ENCODE data around the gene DVL2.

Gene DVL2

GRCh38 chr17:7234083-7234951, at the start of gene DVL2:
TSS of gene DVL2 (minus strand) at chr17:7234517. CDS start at chr17:7234262, 255 bp downstream.
- H3K9ac ChIP-seq (ENCODE audit: low read depth in 1 of 2, low read length in 2 of 2): peak within 1 kb of the TSS; percentile 74 to 84
- H3K36me3 ChIP-seq (ENCODE audit: control insufficient read depth in 2 of 2, insufficient read depth in 2 of 2, low read length in 2 of 2): peaks cover 18 to 30% of the 10 kb centered on the region in 2 donors
- H3K4me3 ChIP-seq (ENCODE audit: low read length in 2 of 2): peak within 1 kb of the TSS; percentile 76 to 79
- peaks cover 27 to 39% of the 10 kb centered on the region in 2 donors for H3K4me1 ChIP-seq (ENCODE audit: control insufficient read depth in 2 of 2, insufficient read depth in 2 of 2, low read length in 2 of 2)
- H3K27ac ChIP-seq (ENCODE audit: low read depth in 2 of 2, low read length in 2 of 2): peak within 1 kb of the TSS; percentile 88 to 91
- no peaks in the 10 kb centered on the region for H3K9me3 ChIP-seq (ENCODE audit: control insufficient read depth in 2 of 2, low read length in 2 of 2)
- no peaks in the 10 kb centered on the region for H3K27me3 ChIP-seq (ENCODE audit: control insufficient read depth in 2 of 2, insufficient read depth in 2 of 2, low read length in 2 of 2)

GRCh38 chr17:7283471-7284216, 49.3 kb upstream of the DVL2 start:
- H3K9ac ChIP-seq (ENCODE audit: low read depth in 1 of 2, low read length in 2 of 2): no peak overlapping the region
- H3K36me3 ChIP-seq (ENCODE audit: control insufficient read depth in 2 of 2, insufficient read depth in 2 of 2, low read length in 2 of 2): no peaks in the 10 kb centered on the region
- H3K4me1 ChIP-seq (ENCODE audit: control insufficient read depth in 2 of 2, insufficient read depth in 2 of 2, low read length in 2 of 2): peaks cover 28 to 35% of the 10 kb centered on the region in 2 donors
- H3K4me3 ChIP-seq (ENCODE audit: low read length in 2 of 2): peak overlapping the region in 1 of 2 donors; percentile 67
- peak overlapping the region in 1 of 2 donors; percentile 23 for H3K27ac ChIP-seq (ENCODE audit: low read depth in 2 of 2, low read length in 2 of 2)
- no peaks in the 10 kb centered on the region for H3K9me3 ChIP-seq (ENCODE audit: control insufficient read depth in 2 of 2, low read length in 2 of 2)
- H3K27me3 ChIP-seq (ENCODE audit: control insufficient read depth in 2 of 2, insufficient read depth in 2 of 2, low read length in 2 of 2): no peaks in the 10 kb centered on the region

GRCh38 chr17:7282752-7283321, 48.5 kb upstream of the DVL2 start:
- Histone ChIP-seq H3K9me3 (ENCODE audit: control insufficient read depth in 2 of 2, low read length in 2 of 2) (no peaks in the 10 kb centered on the region), H3K36me3 (ENCODE audit: control insufficient read depth in 2 of 2, insufficient read depth in 2 of 2, low read length in 2 of 2) (no peaks in the 10 kb centered on the region), H3K27ac (ENCODE audit: low read depth in 2 of 2, low read length in 2 of 2) (peak overlapping the region; percentile 17 to 29), H3K4me3 (ENCODE audit: low read length in 2 of 2) (peak overlapping the region; percentile 62 to 67), H3K27me3 (ENCODE audit: control insufficient read depth in 2 of 2, insufficient read depth in 2 of 2, low read length in 2 of 2) (no peaks in the 10 kb centered on the region), H3K4me1 (ENCODE audit: control insufficient read depth in 2 of 2, insufficient read depth in 2 of 2, low read length in 2 of 2) (peaks cover 28 to 35% of the 10 kb centered on the region in 2 donors), H3K9ac (ENCODE audit: low read depth in 1 of 2, low read length in 2 of 2) (peak overlapping the region in 1 of 2 donors; percentile 64)

DNA sequence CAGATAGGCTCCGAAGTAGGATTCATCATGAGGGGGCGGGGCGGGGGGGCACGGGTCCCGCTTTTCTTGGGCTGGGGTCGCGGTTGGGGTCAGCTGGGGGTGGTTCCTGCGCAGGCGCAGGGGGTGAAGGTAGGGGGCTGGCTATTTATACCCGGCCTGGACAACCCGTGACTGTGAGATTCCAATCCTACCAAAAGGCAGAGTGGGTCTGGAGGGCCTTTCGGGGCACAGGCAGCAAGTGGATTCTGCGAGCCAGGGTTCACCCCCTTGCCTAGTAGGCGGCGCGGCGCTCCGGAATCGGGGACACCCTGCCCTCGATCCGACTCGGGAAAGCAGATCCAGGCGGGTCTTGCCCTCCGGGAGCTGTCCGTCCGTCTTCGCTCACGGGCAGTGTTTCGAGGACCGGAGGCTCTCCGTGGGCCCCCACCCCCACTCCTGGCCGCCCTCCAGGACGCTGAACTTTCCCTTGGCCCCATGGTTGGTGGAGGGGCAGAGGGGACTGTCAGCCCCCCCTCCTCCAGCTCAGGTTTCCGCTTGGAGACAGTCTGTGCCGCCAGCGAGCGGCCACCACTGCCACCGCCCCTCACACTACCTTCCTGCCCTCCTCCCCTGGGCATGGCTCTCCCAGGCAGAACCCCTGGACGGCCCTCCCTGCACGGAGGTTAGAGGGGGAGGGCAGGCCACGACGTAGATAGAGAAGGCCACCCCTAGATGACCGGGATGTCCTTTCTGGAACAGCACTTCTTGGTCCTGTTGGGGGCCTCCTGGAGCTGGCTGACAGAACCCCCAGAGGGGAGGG, 47.8 kb upstream of the DVL2 start:
- Histone ChIP-seq H3K36me3 (ENCODE audit: control insufficient read depth in 2 of 2, insufficient read depth in 2 of 2, low read length in 2 of 2) (no peaks in the 10 kb centered on the region), H3K27me3 (ENCODE audit: control insufficient read depth in 2 of 2, insufficient read depth in 2 of 2, low read length in 2 of 2) (no peaks in the 10 kb centered on the region), H3K27ac (ENCODE audit: low read depth in 2 of 2, low read length in 2 of 2) (peak overlapping the region; percentile 17 to 29), H3K4me1 (ENCODE audit: control insufficient read depth in 2 of 2, insufficient read depth in 2 of 2, low read length in 2 of 2) (peaks cover 28 to 35% of the 10 kb centered on the region in 2 donors), H3K9ac (ENCODE audit: low read depth in 1 of 2, low read length in 2 of 2) (peak overlapping the region; percentile 0 to 64), H3K9me3 (ENCODE audit: control insufficient read depth in 2 of 2, low read length in 2 of 2) (no peaks in the 10 kb centered on the region), H3K4me3 (ENCODE audit: low read length in 2 of 2) (peak overlapping the region; percentile 62 to 67)

DNA sequence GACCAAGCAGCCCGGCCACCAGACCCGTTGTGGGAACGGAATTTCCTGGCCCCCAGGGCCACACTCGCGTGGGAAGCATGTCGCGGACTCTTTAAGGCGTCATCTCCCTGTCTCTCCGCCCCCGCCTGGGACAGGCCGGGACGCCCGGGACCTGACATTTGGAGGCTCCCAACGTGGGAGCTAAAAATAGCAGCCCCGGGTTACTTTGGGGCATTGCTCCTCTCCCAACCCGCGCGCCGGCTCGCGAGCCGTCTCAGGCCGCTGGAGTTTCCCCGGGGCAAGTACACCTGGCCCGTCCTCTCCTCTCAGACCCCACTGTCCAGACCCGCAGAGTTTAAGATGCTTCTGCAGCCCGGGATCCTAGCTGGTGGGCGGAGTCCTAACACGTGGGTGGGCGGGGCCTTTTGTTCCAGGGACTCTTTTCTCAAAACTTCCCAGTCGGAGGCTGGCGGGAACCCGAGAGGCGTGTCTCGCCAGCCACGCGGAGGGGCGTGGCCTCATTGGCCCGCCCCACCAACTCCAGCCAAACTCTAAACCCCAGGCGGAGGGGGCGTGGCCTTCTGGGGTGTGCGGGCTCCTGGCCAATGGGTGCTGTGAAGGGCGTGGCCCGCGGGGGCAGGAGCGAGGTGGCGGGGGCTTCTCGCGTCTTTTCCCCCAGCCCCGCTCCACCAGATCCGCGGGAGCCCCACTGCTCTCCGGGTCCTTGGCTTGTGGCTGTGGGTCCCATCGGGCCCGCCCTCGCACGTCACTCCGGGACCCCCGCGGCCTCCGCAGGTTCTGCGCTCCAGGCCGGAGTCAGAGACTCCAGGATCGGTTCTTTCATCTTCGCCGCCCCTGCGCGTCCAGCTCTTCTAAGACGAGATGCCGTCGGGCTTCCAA, 47.0 kb upstream of the DVL2 start, which contains the start of gene SLC2A4:
TSS of gene SLC2A4 (plus strand) at position 645 of the 879 bp plus-strand sequence. CDS start at position 862, 217 bp downstream.
- Histone ChIP-seq H3K9ac (ENCODE audit: low read depth in 1 of 2, low read length in 2 of 2) (peak within 1 kb of the TSS; percentile 70), H3K27me3 (ENCODE audit: control insufficient read depth in 2 of 2, insufficient read depth in 2 of 2, low read length in 2 of 2) (no peaks in the 10 kb centered on the region), H3K4me1 (ENCODE audit: control insufficient read depth in 2 of 2, insufficient read depth in 2 of 2, low read length in 2 of 2) (peaks cover 28 to 35% of the 10 kb centered on the region in 2 donors), H3K9me3 (ENCODE audit: control insufficient read depth in 2 of 2, low read length in 2 of 2) (no peaks in the 10 kb centered on the region), H3K4me3 (ENCODE audit: low read length in 2 of 2) (peak within 1 kb of the TSS; percentile 62 to 75), H3K36me3 (ENCODE audit: control insufficient read depth in 2 of 2, insufficient read depth in 2 of 2, low read length in 2 of 2) (no peaks in the 10 kb centered on the region), H3K27ac (ENCODE audit: low read depth in 2 of 2, low read length in 2 of 2) (peak within 1 kb of the TSS; percentile 86 to 91)

GRCh38 chr17:7280519-7281073, 46.3 kb upstream of the DVL2 start:
- Histone ChIP-seq H3K9ac (ENCODE audit: low read depth in 1 of 2, low read length in 2 of 2) (peak overlapping the region; percentile 70), H3K9me3 (ENCODE audit: control insufficient read depth in 2 of 2, low read length in 2 of 2) (no peaks in the 10 kb centered on the region), H3K36me3 (ENCODE audit: control insufficient read depth in 2 of 2, insufficient read depth in 2 of 2, low read length in 2 of 2) (no peaks in the 10 kb centered on the region), H3K4me3 (ENCODE audit: low read length in 2 of 2) (peak overlapping the region; percentile 55 to 75), H3K27me3 (ENCODE audit: control insufficient read depth in 2 of 2, insufficient read depth in 2 of 2, low read length in 2 of 2) (no peaks in the 10 kb centered on the region), H3K27ac (ENCODE audit: low read depth in 2 of 2, low read length in 2 of 2) (peak overlapping the region; percentile 86 to 91), H3K4me1 (ENCODE audit: control insufficient read depth in 2 of 2, insufficient read depth in 2 of 2, low read length in 2 of 2) (peaks cover 28 to 35% of the 10 kb centered on the region in 2 donors)

DNA sequence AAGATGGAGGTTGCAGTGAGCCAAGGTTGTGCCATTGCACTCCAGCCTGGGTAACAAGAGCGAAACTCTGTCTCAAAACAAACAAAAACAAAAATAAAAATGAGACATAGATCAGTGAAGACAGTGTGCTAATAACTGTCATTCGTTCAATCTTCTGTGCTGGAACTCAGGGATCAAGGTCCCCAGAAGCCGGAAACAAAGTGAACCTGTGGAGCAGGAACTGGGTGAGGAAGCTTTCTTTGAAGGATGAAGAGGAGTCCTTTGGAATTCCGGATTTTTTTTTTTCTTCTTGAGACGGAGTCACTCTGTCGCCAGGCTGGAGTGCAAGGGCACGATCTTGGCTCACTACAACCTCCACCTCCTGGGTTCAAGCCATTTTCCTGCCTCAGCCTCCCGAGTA, 45.1 kb upstream of the DVL2 start:
- Histone ChIP-seq H3K4me3 (ENCODE audit: low read length in 2 of 2) (peak overlapping the region; percentile 22 to 55), H3K27me3 (ENCODE audit: control insufficient read depth in 2 of 2, insufficient read depth in 2 of 2, low read length in 2 of 2) (no peaks in the 10 kb centered on the region), H3K27ac (ENCODE audit: low read depth in 2 of 2, low read length in 2 of 2) (peak overlapping the region; percentile 86 to 91)

GRCh38 chr17:7266784-7267183, 32.5 kb upstream of the DVL2 start:
- Histone ChIP-seq H3K27me3 (ENCODE audit: control insufficient read depth in 2 of 2, insufficient read depth in 2 of 2, low read length in 2 of 2) (peaks cover 4 to 8% of the 10 kb centered on the region in 2 donors), H3K4me3 (ENCODE audit: low read length in 2 of 2) (no peak overlapping the region), H3K27ac (ENCODE audit: low read depth in 2 of 2, low read length in 2 of 2) (peak overlapping the region; percentile 56 to 58), H3K36me3 (ENCODE audit: control insufficient read depth in 2 of 2, insufficient read depth in 2 of 2, low read length in 2 of 2) (no peaks in the 10 kb centered on the region), H3K4me1 (ENCODE audit: control insufficient read depth in 2 of 2, insufficient read depth in 2 of 2, low read length in 2 of 2) (peaks cover 17 to 22% of the 10 kb centered on the region in 2 donors), H3K9me3 (ENCODE audit: control insufficient read depth in 2 of 2, low read length in 2 of 2) (no peaks in the 10 kb centered on the region), H3K9ac (ENCODE audit: low read depth in 1 of 2, low read length in 2 of 2) (peak overlapping the region in 1 of 2 donors; percentile 5)

More for the DNA sequence above, 45.1 kb upstream of the DVL2 start:
- H3K9me3 ChIP-seq (ENCODE audit: control insufficient read depth in 2 of 2, low read length in 2 of 2): no peaks in the 10 kb centered on the region
- H3K36me3 ChIP-seq (ENCODE audit: control insufficient read depth in 2 of 2, insufficient read depth in 2 of 2, low read length in 2 of 2): no peaks in the 10 kb centered on the region
- H3K4me1 ChIP-seq (ENCODE audit: control insufficient read depth in 2 of 2, insufficient read depth in 2 of 2, low read length in 2 of 2): peaks cover 28 to 35% of the 10 kb centered on the region in 2 donors
- peak overlapping the region in 1 of 2 donors; percentile 70 for H3K9ac ChIP-seq (ENCODE audit: low read depth in 1 of 2, low read length in 2 of 2)

Data from mucosa of rectum (tissue), 2 donors.